Type B pancreatic cell (in vitro differentiated cells): ENCODE measurements around the gene ENOX1. TPM values are rescaled to one million over a fixed set of nuclear protein-coding genes. Genes with fewer than 3 reads are reported as not detected.

Experiments
- DNase-seq: peaks from one replicate; pipeline ENCODE4 v3.0.0; 2021; ENCODE audit warnings: mixed read lengths; ENCODE audit not compliant: unreplicated experiment; ENCODE audit errors: extremely low spot score
- H3K27ac Mint-ChIP-seq: 2 replicates; pipeline ENCODE4 v1.8.0; 2021; ENCODE audit warnings: mild to moderate bottlenecking, mixed read lengths
- H3K27me3 Mint-ChIP-seq: 2 replicates; pipeline ENCODE4 v1.8.0; 2021; ENCODE audit warnings: mixed read lengths
- H3K36me3 Mint-ChIP-seq: 2 replicates; pipeline ENCODE4 v1.8.0; 2021; ENCODE audit warnings: mixed read lengths
- H3K4me1 Mint-ChIP-seq: one replicate; pipeline ENCODE4 v1.8.0; 2021; ENCODE audit warnings: mixed read lengths; ENCODE audit not compliant: unreplicated experiment
- H3K4me3 Mint-ChIP-seq: 2 replicates; pipeline ENCODE4 v1.8.0; 2021; ENCODE audit warnings: mild to moderate bottlenecking, mixed read lengths
- H3K9me3 Mint-ChIP-seq: 2 replicates; pipeline ENCODE4 v1.8.0; 2021; ENCODE audit warnings: mixed read lengths
- CTCF ChIP-seq: fragments of 200-600 bp; sonication (generic); conservative IDR thresholded peaks from 2 replicates; pipeline ENCODE4 v1.5.0; 2021; ENCODE audit warnings: antibody characterized with exemption, mild to moderate bottlenecking
- total RNA-seq: library from RNA; stranded (reverse); gene quantifications from 2 replicates; pipeline ENCODE4 v1.2.1, GENCODE V29; 2021; ENCODE audit warnings: low replicate concordance

ENOX1 gene
- total RNA-seq, 1 donor from 2014 or later, result 7.5 TPM

GRCh38 chr13:43339805-43340550 lies 446.8 kb downstream of the ENOX1 start:
- H3K27me3 Mint-ChIP-seq, result peaks cover 44% of the 10 kb centered on the region
- no peak for TF ChIP-seq CTCF
- no peak for DNase-seq
- H3K36me3 Mint-ChIP-seq, result peaks cover 21% of the 10 kb centered on the region
- no peaks in the 10 kb centered on the region for H3K4me1 Mint-ChIP-seq
- H3K9me3 Mint-ChIP-seq, result no peaks in the 10 kb centered on the region
- H3K27ac Mint-ChIP-seq, result no peak overlapping the region
- H3K4me3 Mint-ChIP-seq, result no peak overlapping the region

GRCh38 chr13:43339145-43339804 lies 447.5 kb downstream of the ENOX1 start:
- Mint-ChIP-seq H3K4me3 (no peak overlapping the region), H3K36me3 (peaks cover 17% of the 10 kb centered on the region), H3K27ac (no peak overlapping the region), H3K4me1 (no peaks in the 10 kb centered on the region), H3K27me3 (peaks cover 39% of the 10 kb centered on the region), H3K9me3 (no peaks in the 10 kb centered on the region)
- no peak for TF ChIP-seq CTCF
- no peak for DNase-seq

- H3K4me1 Mint-ChIP-seq, result peaks cover 10% of the 10 kb centered on the region
- no peaks in the 10 kb centered on the region for H3K9me3 Mint-ChIP-seq
- H3K27me3 Mint-ChIP-seq, result peaks cover 39% of the 10 kb centered on the region
- H3K4me3 Mint-ChIP-seq, result no peak overlapping the region
- no peak for TF ChIP-seq CTCF
- DNase-seq, result no peak
- H3K27ac Mint-ChIP-seq, result no peak overlapping the region
- H3K36me3 Mint-ChIP-seq, result peaks cover 6% of the 10 kb centered on the region
These were observed 451.0 kb downstream of the ENOX1 start for GRCh38 chr13:43335764-43336163.

- H3K27ac Mint-ChIP-seq, result no peak overlapping the region
- no peaks in the 10 kb centered on the region for H3K9me3 Mint-ChIP-seq
- H3K4me1 Mint-ChIP-seq, result peaks cover 14% of the 10 kb centered on the region
- TF ChIP-seq CTCF, result no peak
- no peak overlapping the region for H3K4me3 Mint-ChIP-seq
- DNase-seq, result no peak
- H3K36me3 Mint-ChIP-seq, result peaks cover 5% of the 10 kb centered on the region
- peaks cover 43% of the 10 kb centered on the region for H3K27me3 Mint-ChIP-seq
These were observed 453.6 kb downstream of the ENOX1 start for GRCh38 chr13:43333176-43333575.

GRCh38 chr13:43331672-43332071 lies 455.1 kb downstream of the ENOX1 start:
- Mint-ChIP-seq H3K36me3 (no peaks in the 10 kb centered on the region), H3K9me3 (no peaks in the 10 kb centered on the region), H3K27ac (no peak overlapping the region), H3K4me1 (peaks cover 14% of the 10 kb centered on the region), H3K4me3 (no peak overlapping the region), H3K27me3 (peaks cover 34% of the 10 kb centered on the region)
- no peak for DNase-seq
- no peak for TF ChIP-seq CTCF
